Nephron (organoid): ENCODE results near the gene CORO2B.

Experiments
- H3K27ac Mint-ChIP-seq, 3 experiments: 2 replicates each; pipeline ENCODE4 v1.8.0; 2020; ENCODE audit warnings: mixed read lengths in 3 of 3, mild to moderate bottlenecking in 2 of 3, moderate library complexity in 1 of 3
- H3K27me3 Mint-ChIP-seq: 2 replicates; pipeline ENCODE4 v1.8.0; 2021; ENCODE audit warnings: low read depth, mild to moderate bottlenecking, moderate library complexity, mixed read lengths
- H3K36me3 Mint-ChIP-seq: 2 replicates; pipeline ENCODE4 v1.8.0; 2020; ENCODE audit warnings: low read depth, mixed read lengths
- H3K4me1 Mint-ChIP-seq: 2 replicates; pipeline ENCODE4 v1.8.0; 2020; ENCODE audit warnings: mixed read lengths
- H3K4me3 Mint-ChIP-seq, 3 experiments: 2 replicates each; pipeline ENCODE4 v1.8.0; 2020; ENCODE audit warnings: mild to moderate bottlenecking in 3 of 3, mixed read lengths in 3 of 3, moderate library complexity in 2 of 3
- H3K9me3 Mint-ChIP-seq: 2 replicates; pipeline ENCODE4 v1.8.0; 2020; ENCODE audit warnings: mixed read lengths
- TF ChIP-seq, protein P1 (sequence below), 3 experiments: fragments of 200-600 bp; sonication (generic); IDR thresholded peaks; one replicate each; pipeline ENCODE4 v1.5.0; 2021; ENCODE audit warnings: antibody characterized with exemption in 3 of 3; ENCODE audit not compliant: unreplicated experiment in 3 of 3

CORO2B gene

DNA sequence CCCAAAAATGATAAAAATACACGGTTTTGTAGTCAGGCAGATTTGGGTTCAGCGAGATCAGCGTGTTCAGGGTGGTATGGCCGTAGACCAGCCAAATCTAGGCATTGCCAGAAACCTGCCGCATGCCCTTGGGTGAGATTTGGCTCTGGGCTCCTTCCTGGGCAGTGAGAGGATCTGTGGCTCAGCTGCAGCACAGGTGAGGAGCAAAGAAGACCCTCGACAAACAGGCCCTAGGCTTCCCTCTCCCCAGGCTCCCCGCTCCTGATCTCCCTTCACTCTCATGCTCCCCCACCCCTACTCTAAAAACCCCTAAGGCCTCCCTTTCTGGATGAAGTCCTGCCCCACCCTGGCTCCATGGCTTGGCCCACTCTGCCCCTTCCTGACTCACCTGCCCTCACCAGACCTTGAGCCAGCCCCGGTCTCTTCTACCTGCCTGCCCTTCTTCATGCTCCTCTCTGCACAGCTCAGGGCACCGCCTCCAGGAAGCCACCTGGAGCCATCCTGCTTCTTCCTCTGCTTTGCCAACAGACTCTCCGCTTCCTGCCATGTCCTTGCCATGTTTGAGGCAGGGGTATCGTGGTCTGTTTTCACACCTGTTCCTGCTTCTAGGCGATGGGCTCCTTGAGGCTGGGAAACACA lies 88.1 kb downstream of the CORO2B start:
- H3K9me3 Mint-ChIP-seq: peaks cover 9% of the 10 kb centered on the region
- H3K36me3 Mint-ChIP-seq: peaks cover 20% of the 10 kb centered on the region
- H3K4me1 Mint-ChIP-seq: peaks cover 11% of the 10 kb centered on the region
- H3K27me3 Mint-ChIP-seq: peaks cover 3% of the 10 kb centered on the region
- H3K4me3 Mint-ChIP-seq: no peak overlapping the region
- TF ChIP-seq, protein P1, sequence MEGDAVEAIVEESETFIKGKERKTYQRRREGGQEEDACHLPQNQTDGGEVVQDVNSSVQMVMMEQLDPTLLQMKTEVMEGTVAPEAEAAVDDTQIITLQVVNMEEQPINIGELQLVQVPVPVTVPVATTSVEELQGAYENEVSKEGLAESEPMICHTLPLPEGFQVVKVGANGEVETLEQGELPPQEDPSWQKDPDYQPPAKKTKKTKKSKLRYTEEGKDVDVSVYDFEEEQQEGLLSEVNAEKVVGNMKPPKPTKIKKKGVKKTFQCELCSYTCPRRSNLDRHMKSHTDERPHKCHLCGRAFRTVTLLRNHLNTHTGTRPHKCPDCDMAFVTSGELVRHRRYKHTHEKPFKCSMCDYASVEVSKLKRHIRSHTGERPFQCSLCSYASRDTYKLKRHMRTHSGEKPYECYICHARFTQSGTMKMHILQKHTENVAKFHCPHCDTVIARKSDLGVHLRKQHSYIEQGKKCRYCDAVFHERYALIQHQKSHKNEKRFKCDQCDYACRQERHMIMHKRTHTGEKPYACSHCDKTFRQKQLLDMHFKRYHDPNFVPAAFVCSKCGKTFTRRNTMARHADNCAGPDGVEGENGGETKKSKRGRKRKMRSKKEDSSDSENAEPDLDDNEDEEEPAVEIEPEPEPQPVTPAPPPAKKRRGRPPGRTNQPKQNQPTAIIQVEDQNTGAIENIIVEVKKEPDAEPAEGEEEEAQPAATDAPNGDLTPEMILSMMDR (IDR thresholded peaks at IDR 0.05; ENCODE audit: unreplicated experiment in 3 of 3): no peak
- H3K27ac Mint-ChIP-seq: no peak overlapping the region

DNA sequence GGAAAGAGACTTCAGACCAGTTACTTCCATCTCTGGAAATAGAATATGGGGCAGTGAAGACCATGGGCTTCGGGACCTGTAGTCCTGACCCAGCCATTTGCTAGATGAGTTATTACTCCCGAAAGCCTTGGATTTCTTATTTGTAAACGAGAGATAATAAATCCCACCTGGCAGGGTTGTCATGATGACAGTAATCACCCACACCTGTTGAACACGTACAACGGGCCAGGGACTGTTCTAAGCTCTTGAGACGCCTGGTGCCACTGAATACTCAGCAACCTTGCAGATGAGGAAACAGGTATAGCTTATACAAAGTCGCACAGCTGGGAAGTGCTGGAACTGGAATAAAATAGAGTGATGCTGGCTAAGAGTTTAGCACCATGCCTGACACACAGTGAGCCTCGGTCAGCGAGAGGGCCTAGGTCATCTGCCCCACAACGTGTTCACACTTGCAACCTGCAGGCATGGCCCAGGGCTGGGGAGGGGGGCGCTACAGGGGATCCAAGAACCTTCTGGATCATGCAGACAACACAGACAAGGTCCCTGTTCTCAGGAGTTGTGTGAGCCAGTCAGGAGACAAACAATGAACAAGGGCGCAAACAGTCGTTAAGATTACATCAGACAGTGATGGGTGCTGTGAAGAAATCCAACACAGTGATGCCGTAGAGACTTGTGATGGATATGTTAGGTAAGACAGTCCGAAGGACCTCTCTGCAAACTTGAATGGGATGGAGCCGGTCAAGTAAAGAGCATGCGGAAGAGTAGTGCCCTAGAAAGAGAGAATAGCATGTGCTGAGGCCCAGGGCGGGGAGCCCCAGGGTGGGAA lies 89.2 kb downstream of the CORO2B start:
- peak overlapping the region in 1 of 3 experiments; percentile 4 for H3K27ac Mint-ChIP-seq
- peaks cover 13% of the 10 kb centered on the region for H3K36me3 Mint-ChIP-seq
- peaks cover 4% of the 10 kb centered on the region for H3K9me3 Mint-ChIP-seq
- TF ChIP-seq, protein P1 (IDR thresholded peaks at IDR 0.05; ENCODE audit: unreplicated experiment in 3 of 3): no peak
- H3K27me3 Mint-ChIP-seq: peaks cover 3% of the 10 kb centered on the region
- peaks cover 11% of the 10 kb centered on the region for H3K4me1 Mint-ChIP-seq
- H3K4me3 Mint-ChIP-seq: no peak overlapping the region

DNA sequence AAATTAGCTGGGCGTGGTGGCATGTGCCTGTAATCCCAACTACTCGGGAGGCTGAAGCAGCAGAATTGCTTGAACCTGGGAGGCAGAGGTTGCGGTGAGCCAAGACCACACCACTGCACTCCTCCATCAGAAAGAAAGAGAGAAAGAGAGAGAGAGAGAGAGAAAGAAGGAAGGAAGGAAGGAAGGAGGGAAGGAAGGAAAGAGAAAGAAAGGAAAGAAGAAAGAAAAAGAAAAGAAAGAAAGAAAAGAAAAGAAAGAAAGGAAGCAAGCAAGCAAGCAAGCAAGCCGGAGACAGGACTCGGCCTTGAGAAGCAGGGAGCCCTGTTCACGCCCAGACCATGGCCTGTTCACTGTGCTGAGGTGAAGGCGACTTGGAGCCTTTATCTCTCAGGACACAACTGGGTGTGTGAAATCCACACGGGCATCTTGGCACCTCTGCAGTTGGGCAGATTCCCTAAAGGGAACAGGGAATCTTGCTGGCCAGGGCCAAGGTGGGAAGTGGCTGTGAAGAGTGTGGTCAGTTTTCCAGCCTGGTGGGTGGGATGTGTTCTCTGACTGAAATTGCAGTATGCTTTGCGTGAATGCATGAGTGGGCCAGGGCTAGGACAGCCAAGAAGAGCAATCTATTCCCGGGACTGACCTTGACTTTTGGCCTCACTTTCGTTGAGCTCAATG lies 90.3 kb downstream of the CORO2B start:
- Mint-ChIP-seq H3K4me1 (peaks cover 16% of the 10 kb centered on the region), H3K9me3 (no peaks in the 10 kb centered on the region), H3K4me3 (no peak overlapping the region), H3K27ac (no peak overlapping the region), H3K27me3 (peaks cover 6% of the 10 kb centered on the region), H3K36me3 (peaks cover 3% of the 10 kb centered on the region)
- TF ChIP-seq, protein P1 (IDR thresholded peaks at IDR 0.05; ENCODE audit: unreplicated experiment in 3 of 3): no peak

DNA sequence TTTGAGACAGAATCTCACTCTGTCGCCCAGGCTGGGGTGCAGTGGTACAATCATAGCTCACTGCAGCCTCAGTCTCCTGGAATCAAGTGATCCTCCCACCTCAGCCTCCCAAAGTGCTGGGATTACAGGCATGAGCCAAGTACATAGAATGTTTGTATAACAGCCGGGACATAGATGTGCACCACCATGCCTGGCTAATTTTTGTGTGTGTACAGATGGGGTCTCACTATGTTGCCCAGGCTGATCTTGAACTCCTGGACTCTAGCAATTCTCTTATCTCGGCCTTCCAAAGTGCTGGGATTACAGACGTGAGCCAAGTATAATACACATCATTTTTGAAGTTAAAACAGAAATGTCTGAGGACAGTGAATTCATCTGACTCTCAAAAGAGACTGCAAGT lies 93.5 kb downstream of the CORO2B start:
- no peaks in the 10 kb centered on the region for H3K36me3 Mint-ChIP-seq
- TF ChIP-seq, protein P1 (IDR thresholded peaks at IDR 0.05; ENCODE audit: unreplicated experiment in 3 of 3): no peak
- no peaks in the 10 kb centered on the region for H3K9me3 Mint-ChIP-seq
- H3K4me1 Mint-ChIP-seq: peaks cover 18% of the 10 kb centered on the region
- H3K27me3 Mint-ChIP-seq: peaks cover 9% of the 10 kb centered on the region
- no peak overlapping the region for H3K4me3 Mint-ChIP-seq
- no peak overlapping the region for H3K27ac Mint-ChIP-seq

DNA sequence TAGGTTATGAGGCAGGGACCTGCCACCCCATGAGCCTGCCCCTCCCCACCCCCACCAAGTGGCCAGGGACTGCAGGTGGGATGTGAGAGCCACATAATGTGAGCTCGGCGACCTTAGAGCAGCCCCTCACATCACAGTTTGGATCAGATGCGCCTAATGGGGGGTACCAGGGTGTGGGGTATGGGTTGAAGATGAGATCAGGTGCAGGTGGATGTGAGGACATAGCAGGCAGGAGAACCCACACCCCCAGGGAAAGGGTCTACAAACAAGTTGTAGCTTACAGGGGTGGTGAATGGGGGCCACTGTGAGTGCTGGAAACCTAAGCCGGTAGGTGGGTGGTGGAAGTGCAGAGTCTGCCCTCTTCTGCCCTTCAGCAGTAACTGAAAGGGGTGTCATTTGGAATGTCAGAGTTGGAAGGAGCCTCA lies 94.0 kb downstream of the CORO2B start:
- Mint-ChIP-seq H3K4me3 (no peak overlapping the region), H3K9me3 (no peaks in the 10 kb centered on the region), H3K27ac (peak overlapping the region in 1 of 3 experiments; percentile 30), H3K27me3 (peaks cover 9% of the 10 kb centered on the region), H3K4me1 (peaks cover 18% of the 10 kb centered on the region), H3K36me3 (no peaks in the 10 kb centered on the region)
- TF ChIP-seq, protein P1 (IDR thresholded peaks at IDR 0.05; ENCODE audit: unreplicated experiment in 3 of 3): peak; percentile 13 to 28 (median 23)
